ENCODE data around the gene ARL4A. TPM values are rescaled to one million over a fixed set of nuclear protein-coding genes. Genes with fewer than 3 reads are reported as not detected.

The ARL4A gene
- total RNA-seq, 2 donors from 2014 or later, result 77.3 to 101 TPM

DNA sequence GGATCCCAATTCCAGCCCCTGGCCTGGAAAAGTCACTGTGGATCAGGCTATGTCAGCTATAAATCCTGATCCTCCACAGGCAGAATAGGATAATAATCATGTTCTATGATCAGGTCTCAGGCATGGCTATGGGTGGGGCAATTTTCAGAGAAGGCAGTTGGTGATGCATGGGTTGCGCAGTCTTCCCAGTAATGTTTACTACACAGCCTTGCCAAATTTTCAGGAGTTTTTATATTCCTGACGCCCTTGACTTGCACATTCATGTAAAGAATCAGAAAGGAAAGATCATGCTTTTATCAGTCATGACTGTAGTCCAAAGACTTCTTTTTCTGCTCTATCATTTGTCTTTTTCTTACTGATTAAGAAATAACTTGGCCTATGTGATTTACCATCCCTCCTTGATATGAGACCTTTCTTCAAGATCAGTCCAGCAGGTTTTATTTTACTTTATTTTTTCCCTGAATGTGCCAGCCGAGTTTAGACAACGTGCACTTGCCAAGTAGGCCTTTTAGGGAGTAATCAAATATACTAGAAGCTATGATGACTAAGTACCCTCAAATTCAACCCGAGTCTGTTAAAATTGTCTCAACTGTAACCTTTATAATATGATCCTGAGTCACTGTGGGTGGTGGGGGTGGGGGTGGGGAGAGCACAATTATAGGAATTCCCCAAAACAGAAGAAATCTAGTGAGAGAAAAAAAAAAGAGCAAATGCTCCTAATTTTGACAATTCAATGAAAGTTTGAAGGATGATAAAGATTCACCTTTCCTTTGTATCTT is 31.9 kb downstream of the ARL4A start:
- ATAC-seq (no peak), DNase-seq (no peak)
- intact Hi-C loops (cut with DNase I, micrococcal nuclease), result no loop called here

DNA sequence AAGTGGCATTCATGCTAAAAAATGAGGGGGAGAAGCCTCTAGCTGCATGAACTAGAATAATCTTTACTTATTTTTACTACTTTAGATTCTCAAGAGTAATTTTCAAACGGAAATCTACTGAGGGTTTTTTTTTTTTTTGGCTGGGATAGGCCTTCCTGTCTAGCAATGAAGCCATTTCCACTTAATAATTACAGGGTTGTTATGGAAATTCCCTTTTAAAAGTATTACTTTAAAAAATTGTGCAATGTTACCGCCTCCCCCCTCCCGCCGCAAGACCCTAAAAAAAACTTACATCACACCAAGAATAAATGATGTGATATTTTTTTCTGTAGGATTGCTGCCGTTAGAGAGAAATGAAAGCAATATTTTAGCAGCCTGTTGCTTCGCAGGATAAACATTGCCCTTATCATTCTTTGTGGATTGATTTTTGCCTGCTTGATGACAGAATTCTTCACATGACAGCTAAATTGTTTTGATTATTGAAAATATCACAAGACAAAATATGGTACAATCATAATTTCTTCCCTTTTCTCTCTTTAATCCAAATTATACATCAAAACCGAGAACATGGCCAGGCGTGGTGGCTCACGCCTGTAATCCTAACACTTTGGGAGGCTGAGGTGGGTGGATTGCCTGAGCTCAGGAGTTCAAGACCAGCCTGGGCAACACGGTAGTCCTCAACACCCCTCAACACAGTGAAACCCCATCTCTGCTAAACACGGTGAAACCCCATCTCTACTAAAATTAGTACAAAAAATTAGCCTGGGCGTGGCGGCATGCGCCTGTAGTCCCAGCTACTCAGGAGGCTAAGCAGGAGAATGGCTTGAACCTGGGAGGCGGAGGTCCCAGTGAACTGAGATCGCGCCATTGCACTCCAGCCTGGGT is 32.8 kb downstream of the ARL4A start:
- intact Hi-C loops (cut with DNase I, micrococcal nuclease), result no loop called here
- ATAC-seq (no peak), DNase-seq (no peak)

DNA sequence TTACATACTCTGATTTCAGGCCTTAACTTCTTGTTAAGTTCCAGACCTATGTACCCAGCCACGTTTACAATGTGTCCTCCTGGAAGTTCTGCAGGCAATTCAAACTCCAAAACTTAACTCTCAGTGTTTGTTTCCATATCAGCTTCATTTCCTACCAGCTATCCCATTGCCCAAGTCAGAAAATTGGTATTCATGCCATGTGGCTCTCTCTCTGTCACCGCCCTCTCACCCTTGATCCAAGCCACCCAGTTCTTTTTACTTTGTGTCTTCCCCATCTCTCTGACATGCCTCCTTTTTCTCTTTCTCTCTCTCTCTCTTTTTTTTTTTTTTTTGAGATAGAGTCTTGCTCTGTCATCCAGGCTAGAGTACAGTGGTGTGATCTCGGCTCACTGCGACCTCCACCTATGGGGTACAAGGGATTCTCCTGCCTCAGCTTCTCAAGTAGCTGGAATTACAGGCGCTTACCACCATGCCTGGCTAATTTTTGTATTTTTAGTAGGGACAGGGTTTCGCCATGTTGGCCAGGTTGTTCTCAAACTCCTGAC is 33.9 kb downstream of the ARL4A start:
- DNase-seq (no peak), ATAC-seq (no peak)
- intact Hi-C loops (cut with DNase I, micrococcal nuclease), result no loop called here

DNA sequence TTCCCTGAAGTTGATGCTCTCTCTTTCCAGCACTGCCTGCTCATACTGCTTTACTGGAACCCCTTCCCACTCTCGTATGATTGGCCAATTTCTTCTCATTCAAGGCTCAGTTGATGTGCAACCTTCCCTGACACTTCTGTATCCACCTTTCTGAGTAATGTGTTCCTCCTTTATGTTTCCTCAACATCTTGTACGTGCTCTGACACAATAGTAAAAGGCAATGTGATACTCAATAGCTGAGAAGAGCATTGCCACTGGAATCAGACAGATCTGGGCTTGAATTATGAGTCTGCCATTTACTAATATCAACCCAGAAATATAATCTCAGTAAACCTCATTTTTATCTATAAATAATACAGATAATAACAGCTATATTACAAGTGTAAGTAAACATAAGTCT is 34.7 kb downstream of the ARL4A start:
- intact Hi-C loops (cut with DNase I, micrococcal nuclease), result no loop called here
- DNase-seq (no peak), ATAC-seq (no peak)

DNA sequence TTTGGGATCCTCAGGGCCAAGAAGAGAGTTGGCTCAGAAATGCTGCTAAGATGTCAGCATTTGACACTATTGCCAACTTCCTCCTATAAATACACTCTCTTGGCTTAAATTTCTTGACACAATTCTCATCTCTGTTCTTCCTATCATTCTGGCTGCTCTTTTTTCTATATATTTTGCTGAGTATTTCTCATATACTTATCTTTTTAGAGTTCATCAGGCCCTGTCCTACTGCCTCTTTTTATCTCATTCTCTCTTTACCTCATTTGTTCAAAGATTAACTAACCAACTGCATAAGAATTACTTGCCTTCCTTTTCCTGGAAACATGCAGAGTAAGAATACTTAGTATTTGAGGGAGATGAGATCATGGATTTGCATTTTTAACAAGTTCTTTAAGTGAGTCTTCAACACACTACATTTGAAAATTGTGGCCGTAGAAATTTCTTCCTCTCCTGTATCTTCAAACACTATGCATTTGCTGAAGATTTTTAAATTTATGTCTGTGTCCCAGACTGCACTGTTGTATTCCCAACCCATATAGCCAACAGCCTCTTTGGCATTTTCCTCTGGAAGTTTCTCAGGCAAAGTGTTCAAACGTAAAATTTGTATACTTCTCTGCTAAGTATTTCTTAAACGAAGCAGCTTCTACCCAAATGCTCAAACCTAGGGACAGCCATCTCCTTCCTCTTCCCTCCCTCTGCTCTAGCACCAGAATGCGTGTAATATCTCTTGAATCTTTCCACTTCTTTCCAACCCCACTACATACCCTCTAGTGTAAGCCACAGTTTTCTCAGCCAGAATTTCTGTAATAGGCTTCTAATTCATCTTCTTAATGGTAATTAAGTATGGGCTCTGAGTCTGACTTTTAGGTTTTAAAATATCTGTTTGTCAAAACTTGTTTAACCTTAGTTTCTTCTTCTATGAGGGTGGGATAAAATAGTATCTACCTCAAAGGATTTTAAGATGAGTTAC is 35.5 kb downstream of the ARL4A start:
- intact Hi-C loops (cut with DNase I, micrococcal nuclease), result no loop called here
- DNase-seq, result no peak
- peak; percentile 66 for ATAC-seq

DNA sequence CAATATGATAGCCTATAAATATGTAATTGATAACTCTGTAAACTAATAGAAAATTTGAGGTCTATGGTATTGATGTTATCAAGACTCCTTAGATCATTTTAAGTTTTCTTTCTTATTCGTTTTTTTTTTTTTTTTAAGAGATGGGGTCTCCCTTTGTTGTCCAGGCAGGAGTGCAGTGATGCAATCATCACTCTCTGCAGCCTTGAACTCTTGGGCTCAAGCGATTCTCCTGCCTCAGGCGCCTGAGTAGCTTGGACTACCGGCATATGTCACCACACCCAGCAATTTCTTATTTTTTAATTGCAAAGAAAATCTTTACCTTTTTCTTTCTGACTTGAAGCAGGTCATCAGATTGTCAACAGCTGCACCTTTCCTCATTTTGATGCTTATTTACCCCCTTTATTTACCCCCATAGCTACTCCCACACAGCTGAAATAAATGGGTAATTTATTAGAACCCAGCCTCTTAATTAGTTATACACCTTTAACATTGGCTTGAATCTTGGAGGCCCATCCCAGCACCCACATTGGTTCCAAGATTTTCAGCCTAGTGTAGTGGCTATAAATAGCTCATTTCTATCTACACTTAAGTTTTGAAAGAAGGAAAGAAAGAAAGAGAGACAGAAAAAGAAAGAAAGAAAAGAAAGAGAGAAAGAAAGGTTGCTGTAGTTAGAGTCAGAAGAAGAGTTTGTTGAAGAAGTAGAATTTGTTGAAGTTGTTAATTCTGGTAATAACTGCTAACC is 38.3 kb downstream of the ARL4A start:
- no peak for ATAC-seq
- intact Hi-C loops (cut with DNase I, micrococcal nuclease), result no loop called here
- DNase-seq, result no peak

DNA sequence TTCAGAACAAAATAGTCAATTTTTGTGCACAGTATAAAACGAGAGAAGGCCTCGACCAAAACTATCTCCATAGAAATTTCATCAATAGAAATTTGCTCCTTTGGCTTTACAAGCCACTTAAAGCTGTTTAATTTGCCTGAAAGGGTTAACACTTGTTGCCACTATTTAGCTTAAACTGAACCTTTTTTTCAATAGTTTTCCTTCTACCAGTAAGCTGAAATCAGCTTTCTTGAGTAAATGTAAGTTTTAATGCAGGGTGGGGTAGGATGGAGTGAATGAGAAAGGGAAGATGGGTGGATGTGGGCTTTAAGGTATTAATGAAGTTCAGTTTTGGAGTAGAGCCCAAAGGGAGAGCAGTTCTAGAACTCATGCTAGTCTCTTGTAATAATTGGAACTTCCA is 39.5 kb downstream of the ARL4A start:
- ATAC-seq (no peak), DNase-seq (no peak)
- intact Hi-C loops (cut with DNase I, micrococcal nuclease), result no loop called here

DNA sequence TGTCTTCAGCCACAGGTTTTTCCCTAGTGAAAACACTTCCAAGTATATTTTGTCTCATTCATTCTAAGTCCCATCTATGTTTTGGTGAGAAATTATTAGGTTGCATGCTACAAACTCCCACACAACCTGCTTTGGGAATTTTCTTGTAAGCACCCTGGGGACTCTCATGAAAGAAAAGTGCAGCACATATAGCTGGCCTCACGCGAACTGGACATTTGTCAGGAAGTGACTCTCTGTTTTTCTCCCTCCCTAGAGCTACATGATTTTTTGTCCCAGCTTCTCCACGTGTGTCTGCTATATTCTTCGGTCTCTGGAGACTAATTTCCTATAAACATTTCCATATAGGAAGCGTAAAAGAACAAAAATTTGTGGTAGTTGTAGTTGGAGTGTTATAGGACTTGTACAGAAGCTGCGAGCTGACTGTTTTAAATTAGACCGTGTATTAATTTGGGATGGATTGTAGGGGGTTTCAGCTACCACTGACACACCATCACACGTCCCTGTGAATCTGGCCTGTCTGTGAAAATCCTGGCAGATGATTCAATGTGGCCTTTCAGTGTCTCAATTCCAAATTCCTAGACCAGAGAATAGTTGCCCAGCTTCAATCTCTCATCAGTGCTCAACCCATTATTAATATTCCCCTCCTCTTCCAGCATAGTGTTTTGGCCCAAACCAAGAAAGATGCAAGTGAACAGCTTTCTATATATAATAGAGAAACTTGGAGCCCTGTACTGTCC is 40.2 kb downstream of the ARL4A start:
- DNase-seq (no peak), ATAC-seq (no peak)
- intact Hi-C loops (cut with DNase I, micrococcal nuclease), result no loop called here

DNA sequence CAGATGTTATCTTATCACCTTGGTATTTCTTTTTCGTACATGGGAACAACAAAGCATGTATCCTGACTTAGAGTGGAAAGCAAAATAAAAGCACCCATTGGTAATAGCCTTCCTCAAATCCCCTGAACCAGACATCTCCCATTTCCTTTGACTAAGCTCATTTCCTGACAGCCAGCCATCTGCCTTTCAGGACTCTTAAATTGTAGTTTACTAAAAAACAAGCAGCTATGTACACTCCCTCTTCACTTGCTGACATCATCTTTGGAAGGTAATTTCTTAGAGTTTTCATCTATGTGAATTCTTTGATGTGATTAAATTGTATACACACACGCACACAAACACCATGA is 40.7 kb downstream of the ARL4A start:
- DNase-seq (no peak), ATAC-seq (no peak)
- intact Hi-C loops (cut with DNase I, micrococcal nuclease), result no loop called here

DNA sequence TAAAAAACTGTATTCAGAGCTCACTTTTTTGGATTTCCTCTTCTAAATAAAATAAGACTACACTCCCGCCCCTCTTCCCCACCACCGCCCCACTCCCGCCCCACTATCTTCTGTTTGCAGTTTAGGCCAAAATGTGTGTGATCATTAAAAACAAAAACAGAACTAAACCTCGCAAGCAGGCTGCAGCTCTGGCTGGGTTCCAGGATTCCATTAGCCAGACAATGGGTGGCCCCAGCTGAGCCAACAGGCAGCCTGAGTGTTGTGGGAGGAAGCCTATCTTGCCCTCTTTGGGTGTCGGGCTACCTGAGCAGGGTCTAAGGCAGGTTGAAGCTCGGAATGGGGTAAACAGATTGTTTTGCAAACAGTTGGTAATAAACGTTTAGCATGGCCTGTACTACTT is 41.7 kb downstream of the ARL4A start:
- DNase-seq (peak in 1 of 2 donors; percentile 55), ATAC-seq (no peak)
- intact Hi-C loops (cut with DNase I, micrococcal nuclease), result no loop called here

DNA sequence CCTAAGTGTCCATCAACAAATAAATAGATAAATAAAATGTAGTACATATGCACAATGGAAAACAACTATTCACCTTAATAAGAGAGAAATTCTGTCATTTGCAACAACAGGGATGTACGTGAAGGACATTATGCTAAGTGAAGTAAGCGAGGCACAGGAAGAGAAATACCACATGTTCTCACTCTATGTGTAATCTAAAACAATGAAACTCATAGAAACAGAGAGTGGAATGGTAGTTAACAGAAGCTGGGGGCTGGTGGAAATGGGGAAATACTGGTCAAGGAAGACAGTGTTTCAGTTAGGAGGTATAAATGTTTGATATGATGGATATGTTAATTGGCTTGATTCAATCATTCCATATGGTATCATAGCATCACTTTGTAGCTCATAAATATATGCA is 43.1 kb downstream of the ARL4A start:
- ATAC-seq (no peak), DNase-seq (no peak)
- intact Hi-C loops (cut with DNase I, micrococcal nuclease), result no loop called here

DNA sequence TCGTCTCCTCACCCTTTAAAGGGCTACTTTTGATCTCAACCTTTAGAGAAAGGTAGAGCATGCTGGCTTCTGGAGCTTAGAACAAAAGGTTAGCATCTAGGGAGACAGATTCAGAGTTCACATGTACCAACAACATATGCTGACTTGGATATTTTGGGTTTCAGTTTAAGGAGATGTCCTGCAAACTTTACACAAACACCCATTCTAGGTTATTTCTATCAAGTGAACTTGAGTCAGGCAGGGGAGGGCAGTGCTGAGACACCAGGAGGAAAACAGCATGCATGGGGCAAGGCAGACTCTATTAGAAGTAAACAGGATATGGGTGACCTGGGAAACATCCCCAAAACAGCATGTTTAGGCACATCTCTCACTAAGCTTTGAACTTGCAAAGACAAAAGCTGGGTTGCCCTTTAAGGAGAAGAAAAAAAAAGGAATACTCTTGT is 43.8 kb downstream of the ARL4A start:
- intact Hi-C loops (cut with DNase I, micrococcal nuclease), result no loop called here
- ATAC-seq, result peak; percentile 26
- no peak for DNase-seq

DNA sequence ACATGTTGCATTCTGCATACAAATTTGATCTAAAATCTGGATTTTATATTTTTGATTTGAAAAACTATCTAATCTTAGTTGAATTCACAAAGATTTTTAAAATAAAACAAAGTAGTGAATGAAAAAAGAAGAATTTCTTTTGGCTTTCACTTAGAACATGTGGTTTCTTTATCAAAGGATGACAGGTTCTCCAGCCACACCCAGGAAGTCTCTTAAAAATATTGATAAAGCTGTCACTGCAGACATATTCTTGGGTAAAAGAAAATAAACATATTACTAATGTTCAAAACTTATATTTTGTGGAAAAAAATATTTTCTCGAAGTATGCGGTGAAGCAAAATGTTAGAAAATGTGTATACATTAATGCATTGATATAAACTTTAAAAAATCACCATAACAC is 44.3 kb downstream of the ARL4A start:
- ATAC-seq (no peak), DNase-seq (no peak)
- intact Hi-C loops (cut with DNase I, micrococcal nuclease), result no loop called here

DNA sequence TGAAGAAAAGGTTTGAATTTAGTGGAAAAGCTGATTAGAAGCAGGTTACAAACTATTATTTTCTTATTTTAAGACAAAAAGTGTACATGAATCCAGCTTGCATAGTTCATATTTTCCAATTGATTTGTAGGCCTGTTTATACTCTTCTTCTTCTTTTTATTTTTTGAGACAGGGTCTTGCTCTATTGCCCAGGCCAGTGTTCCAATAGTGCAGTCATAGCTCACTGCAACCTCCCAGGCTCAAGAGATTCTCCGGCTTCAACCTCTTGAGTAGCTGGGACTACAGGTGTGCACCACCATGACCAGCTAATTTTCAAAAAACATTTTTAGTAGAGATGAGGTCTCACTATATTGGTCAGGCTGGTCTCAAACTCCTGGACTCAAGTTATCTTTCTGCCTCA is 45.0 kb downstream of the ARL4A start:
- ATAC-seq, result no peak
- DNase-seq, result no peak
- intact Hi-C loops (cut with DNase I, micrococcal nuclease), result no loop called here

DNA sequence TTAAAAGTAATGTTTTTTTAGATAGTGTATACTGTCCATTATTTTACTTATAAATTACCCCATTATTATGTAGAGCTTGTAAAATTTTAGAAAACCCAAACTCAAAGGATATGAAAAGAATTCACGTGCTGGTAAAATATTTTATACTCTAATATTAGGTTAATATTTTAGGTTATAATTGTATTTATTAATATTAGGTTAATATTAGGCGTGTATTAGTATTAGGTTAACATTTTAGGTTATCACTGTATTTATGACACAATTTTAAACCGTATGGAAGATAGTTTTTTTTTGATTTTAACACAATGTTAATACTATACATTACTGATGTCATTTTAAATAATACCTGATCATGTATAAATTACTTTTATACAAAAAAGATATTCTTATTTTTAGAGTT is 48.5 kb downstream of the ARL4A start:
- intact Hi-C loops (cut with DNase I, micrococcal nuclease), result no loop called here
- DNase-seq (no peak), ATAC-seq (no peak)

DNA sequence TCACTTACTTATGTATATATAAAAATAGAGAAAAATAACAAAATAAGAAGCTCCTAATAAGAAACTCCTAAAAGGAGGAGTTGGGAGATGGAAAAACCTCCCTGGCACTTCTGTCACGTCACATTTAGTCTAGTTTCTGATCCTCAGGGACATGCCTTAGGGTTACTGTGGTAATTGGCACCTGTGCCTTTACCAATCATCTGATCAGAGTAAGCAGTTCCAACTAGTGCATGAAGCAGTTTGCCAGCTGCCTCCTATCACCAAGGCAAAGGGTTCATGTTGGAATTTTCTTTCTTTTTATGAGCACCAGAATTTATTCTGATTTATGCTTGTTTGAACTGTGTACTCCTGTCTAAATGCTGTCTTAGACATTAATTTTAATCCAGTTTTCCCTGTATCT is 49.9 kb downstream of the ARL4A start:
- no peak for ATAC-seq
- intact Hi-C loops (cut with DNase I, micrococcal nuclease), result no loop called here
- DNase-seq, result no peak

DNA sequence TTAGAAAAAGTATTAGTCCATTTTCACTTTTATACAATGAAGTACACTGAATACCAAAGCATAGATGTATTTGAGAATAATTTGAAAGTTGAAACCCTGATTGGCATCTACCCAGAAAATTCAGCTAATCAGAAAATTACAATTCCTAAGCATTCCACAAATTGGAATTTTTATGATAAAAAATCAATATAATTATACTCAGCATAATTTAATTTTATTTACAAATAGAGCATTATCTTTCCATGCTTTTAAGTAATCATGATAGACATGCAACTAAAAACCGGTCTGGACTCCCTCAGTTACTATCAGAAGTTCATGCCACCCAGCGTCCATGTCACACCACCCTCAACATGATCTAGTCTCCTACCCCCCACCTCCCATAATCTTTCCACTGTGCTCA is 50.4 kb downstream of the ARL4A start:
- DNase-seq (no peak), ATAC-seq (no peak)
- intact Hi-C loops (cut with DNase I, micrococcal nuclease), result no loop called here

DNA sequence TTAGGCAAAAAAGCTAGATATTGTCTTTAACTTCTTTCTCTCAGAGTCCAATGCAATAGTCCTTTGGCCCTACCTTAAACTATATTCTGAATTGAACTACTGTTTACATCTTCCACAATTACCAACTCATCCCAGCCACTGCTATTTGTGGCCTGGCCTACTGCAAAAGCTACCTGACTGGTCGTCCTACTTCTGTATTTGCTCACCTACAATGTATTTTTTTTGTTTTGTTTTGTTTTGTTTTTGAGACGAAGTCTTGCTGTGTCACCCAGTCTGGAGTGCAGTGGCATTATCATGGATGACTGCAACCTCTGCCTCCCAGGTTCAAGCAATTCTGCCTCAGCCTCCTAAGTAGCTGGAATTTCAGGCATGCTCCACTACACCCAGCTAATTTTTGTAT is 51.2 kb downstream of the ARL4A start:
- intact Hi-C loops (cut with DNase I, micrococcal nuclease), result no loop called here
- DNase-seq, result no peak
- ATAC-seq, result peak; percentile 72
